OCI-LY1 (cell line): ENCODE measurements around the gene GALNT1.

ENCODE experiments used
- CTCF ChIP-seq: fragments of 200-600 bp; sonication (generic), shearing (Covaris generic); IDR thresholded peaks from 2 replicates; pipeline ENCODE4 v1.5.1; 2017; ENCODE audit warnings: mild to moderate bottlenecking, antibody characterized with exemption, low read length, moderate library complexity, mixed read lengths
- EZH2 ChIP-seq: fragments of 200-600 bp; sonication (generic), shearing (Covaris generic); IDR thresholded peaks from 2 replicates; pipeline ENCODE4 v1.8.0; 2017; ENCODE audit warnings: borderline replicate concordance, mixed run types, mild to moderate bottlenecking, antibody characterized with exemption, low read length, moderate library complexity, mixed read lengths

GRCh38 chr18:35716169-35716831, 134.8 kb downstream of the GALNT1 start:
- TF ChIP-seq CTCF: no peak
- TF ChIP-seq EZH2: no peak
